K562 (cell line): ENCODE data around the gene CD93. TPM values are rescaled to one million over a fixed set of nuclear protein-coding genes. Genes with fewer than 3 reads are reported as not detected.
A peak's percentile ranks its signal among the peaks of the same experiment; 100 is the strongest.

Experiments
- ATAC-seq: fragments of 200-7000 bp; cut with Tn5 transposase; 3 replicates; pipeline ENCODE4 v1.9.1; 2020; ENCODE audit warnings: moderate library complexity
- BruUV-seq: library from RNA; stranded (reverse); fragments of 400-500 nt; replicated peaks from 2 replicates; lab custom pipeline; 2021; lab: Mats Ljungman, UMichigan
- CTCF ChIA-PET: fragments of 300-600 bp; formaldehyde crosslinking; extraction: SDS; loops from one replicate; lab custom pipeline; 2021; ENCODE audit warnings: low intra/inter-chr PET ratio; lab: Yijun Ruan, JAX
- POLR2A ChIA-PET: fragments of 300-600, 350-650 bp; sonication (Branson Sonifier 250); formaldehyde crosslinking; extraction: SDS; loops from one replicate; lab custom pipeline; 2021; ENCODE audit warnings: antibody characterized with exemption, inconsistent platforms; lab: Yijun Ruan, JAX
- DNase-seq, 4 experiments: peaks; one replicate each; pipeline versions ENCODE4 v3.0.0 to v3.0.0-alpha.2; 2011 to 2018; ENCODE audit warnings: low spot score in 3 of 4, mixed read lengths in 3 of 4; ENCODE audit errors: extremely low read depth in 1 of 4
- FAIRE-seq: peaks from 2 replicates; lab custom pipeline; 2011; peaks lifted over from hg19 to GRCh38; lab: Jason Lieb, UNC
- H2AFZ ChIP-seq: 2 replicates; pipeline ENCODE4 v1.6.0; 2011; ENCODE audit warnings: low read depth, low read length, control low read depth, inconsistent platforms
- H3K27ac ChIP-seq: fragments of 200-600 bp; 3 replicates; pipeline ENCODE4 v1.8.0; 2011; ENCODE audit warnings: low read depth, mild to moderate bottlenecking, control low read depth, inconsistent platforms, low read length, moderate library complexity, mixed read lengths; ENCODE audit errors: extremely low read depth
- H3K27me3 ChIP-seq, 2 experiments: fragments of 300-600 bp in 1 of 2; 2 replicates in 1 of 2; 3 replicates in 1 of 2; pipeline versions ENCODE4 v1.6.0 to v1.8.0; 2011; ENCODE audit warnings: inconsistent platforms in 2 of 2, low read length in 2 of 2, mild to moderate bottlenecking in 1 of 2, mixed read lengths in 1 of 2, moderate library complexity in 1 of 2; ENCODE audit not compliant: control insufficient read depth in 2 of 2, insufficient read depth in 2 of 2
- H3K36me3 ChIP-seq: fragments of 300-600 bp; 3 replicates; pipeline ENCODE4 v1.8.0; 2011; ENCODE audit warnings: mild to moderate bottlenecking, low read length, inconsistent platforms; ENCODE audit not compliant: control insufficient read depth, insufficient read depth
- H3K4me1 ChIP-seq, 2 experiments: fragments of 200-600 bp in 1 of 2; replicated peaks in 1 of 2; 2 replicates in 1 of 2; 3 replicates in 1 of 2; pipeline versions ENCODE4 v1.5.1 to v1.8.0; 2011; ENCODE audit warnings: inconsistent platforms in 2 of 2, low read length in 2 of 2, mild to moderate bottlenecking in 1 of 2, mixed read lengths in 1 of 2, moderate library complexity in 1 of 2; ENCODE audit not compliant: control insufficient read depth in 2 of 2, insufficient read depth in 2 of 2
- H3K4me2 ChIP-seq: 2 replicates; pipeline ENCODE4 v1.6.1; 2011; ENCODE audit warnings: low read length, control low read depth, inconsistent platforms, mixed read lengths; ENCODE audit not compliant: insufficient read depth
- H3K4me3 ChIP-seq: fragments of 200-600 bp; sonication (generic), shearing (Covaris generic); 2 replicates; pipeline ENCODE4 v1.5.1; 2016; ENCODE audit warnings: control low read depth, inconsistent platforms
- H3K79me2 ChIP-seq: fragments of 200-600 bp; 3 replicates; pipeline ENCODE4 v1.8.0; 2011; ENCODE audit warnings: low read length, inconsistent platforms; ENCODE audit not compliant: control insufficient read depth, insufficient read depth
- H3K9ac ChIP-seq, 2 experiments: 2 replicates each; pipeline versions ENCODE4 v1.6.0 to v1.6.1; 2011; ENCODE audit warnings: low read depth in 2 of 2, low read length in 2 of 2, control low read depth in 1 of 2, inconsistent platforms in 1 of 2, mild to moderate bottlenecking in 1 of 2, mixed read lengths in 1 of 2; ENCODE audit not compliant: insufficient read depth in 1 of 2
- H3K9me1 ChIP-seq: one replicate; pipeline ENCODE4 v1.6.0; 2011; ENCODE audit warnings: inconsistent platforms, mild to moderate bottlenecking, low read length, moderate library complexity; ENCODE audit not compliant: control insufficient read depth, insufficient read depth
- H3K9me3 ChIP-seq: replicated peaks from 2 replicates; pipeline ENCODE4 v1.5.1; 2011; ENCODE audit warnings: low read depth, low read length, inconsistent platforms; ENCODE audit not compliant: control insufficient read depth, insufficient read depth
- H4K20me1 ChIP-seq: replicated peaks from 2 replicates; pipeline ENCODE4 v1.6.1; 2011; ENCODE audit warnings: low read length, inconsistent platforms, mixed read lengths; ENCODE audit not compliant: control insufficient read depth, insufficient read depth
- ARID2 ChIP-seq: fragments of 450-650 bp; IDR thresholded peaks from 2 replicates; pipeline ENCODE4 v1.6.1; 2017; ENCODE audit warnings: antibody characterized with exemption, mild to moderate bottlenecking
- CBX2 ChIP-seq: fragments of 200-600 bp; sonication (generic); IDR thresholded peaks from one replicate; pipeline ENCODE4 v1.6.1; 2012; ENCODE audit warnings: mild to moderate bottlenecking, low read length, inconsistent platforms; ENCODE audit not compliant: insufficient read depth, poor library complexity, severe bottlenecking
- E2F5 ChIP-seq: sonication (generic); formaldehyde crosslinking; IDR thresholded peaks from 2 replicates; pipeline ENCODE4 v1.8.0; 2022; ENCODE audit warnings: mild to moderate bottlenecking, missing genetic modification reagents
- HDAC1 ChIP-seq, 2 experiments: fragments of 450-650 bp; IDR thresholded peaks; 2 replicates each; pipeline ENCODE4 v1.6.1; 2016 to 2017; ENCODE audit warnings: inconsistent platforms in 1 of 2, mild to moderate bottlenecking in 1 of 2, moderate library complexity in 1 of 2
- RBM25 ChIP-seq: fragments of 200-400 bp; formaldehyde crosslinking; IDR thresholded peaks from 2 replicates; pipeline ENCODE4 v1.6.1; 2018; ENCODE audit warnings: low read length, low read depth, moderate library complexity; ENCODE audit not compliant: severe bottlenecking
- SRSF9 ChIP-seq: fragments of 200-400 bp; formaldehyde crosslinking; IDR thresholded peaks from 2 replicates; pipeline ENCODE4 v1.6.1; 2017; ENCODE audit warnings: low read depth, low read length, borderline replicate concordance
- ZBED1 ChIP-seq: IDR thresholded peaks from 2 replicates; pipeline ENCODE4 v1.6.1; 2014
- ZNF561 ChIP-seq: fragments of 450-650 bp; formaldehyde crosslinking; conservative IDR thresholded peaks from 2 replicates; pipeline ENCODE4 v1.4.0; 2020; ENCODE audit warnings: mild to moderate bottlenecking, moderate library complexity
- WGBS: fragments of 100-300 bp; shearing (Covaris generic); methylation state at CpG from one replicate; pipeline ENCODE4 v1.1.6; 2016; ENCODE audit warnings: low coverage, mixed read lengths; ENCODE audit not compliant: insufficient coverage; ENCODE audit errors: missing lambda C conversion rate; 5-methylcytosine and 5-hydroxymethylcytosine counted together
- in situ Hi-C: fragments of 300-500 bp; cut with MboI; formaldehyde crosslinking; loops from 4 replicates; pipeline ENCODE4 v1.15.0; 2018; ENCODE audit warnings: inconsistent platforms, mixed read lengths
- intact Hi-C: fragments of 100-400 bp; cut with micrococcal nuclease; formaldehyde crosslinking; loops from 2 replicates; pipeline ENCODE4 v1.14.2; 2022
- polyA plus RNA-seq, 8 experiments: library from polyadenylated mRNA; depleted of rRNA in 4 of 8; stranded (reverse) in 5 of 8; unstranded in 3 of 8; fragments of >200 nt; fragmentation: Nextera tagmentation in 2 of 8; fragmentation: Illumina TruSeq in 1 of 8; extraction: Ambion mirVana in 2 of 8; extraction: Trizol in 1 of 8; gene quantifications; 2 replicates each; pipeline versions ENCODE4 v1.2.1 to v1.2.3, GENCODE V29; 2011 to 2014; ENCODE audit warnings: inconsistent platforms in 1 of 8, missing spikeins in 1 of 8
- total RNA-seq, 7 experiments: library from RNA; depleted of rRNA in 6 of 7; stranded (reverse); fragments of >200 nt in 6 of 7; fragmentation: Illumina TruSeq in 2 of 7; extraction: Trizol in 2 of 7; gene quantifications; 2 replicates each; pipeline versions ENCODE4 v1.2.1 to v1.2.3, GENCODE V29; 2011 to 2021; ENCODE audit warnings: low replicate concordance in 1 of 7

The CD93 gene
- total and polyA plus RNA-seq, 9 of the 15 experiments (the other 6 are each of a cell fraction or from before 2014, with no cell fraction given), result 0.03 to 0.20 (median 0.05) TPM

DNA sequence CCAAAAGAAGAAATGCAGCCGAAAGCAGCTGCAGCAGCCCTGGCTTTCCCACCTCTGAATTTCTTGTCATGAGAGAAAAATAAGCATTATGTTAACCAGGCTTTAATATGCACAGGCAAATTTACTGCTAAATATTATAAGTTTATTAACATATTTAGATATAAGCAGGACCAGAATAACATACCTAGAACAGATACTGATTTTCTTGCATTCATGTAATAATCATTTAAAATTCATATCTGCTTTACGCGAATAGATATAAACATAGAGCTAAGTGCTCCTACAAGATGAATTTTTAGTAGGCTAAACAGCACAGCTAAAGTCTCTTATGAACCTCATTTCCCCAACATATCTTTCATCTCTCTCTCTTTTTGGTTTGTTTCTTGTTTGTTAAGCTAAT, 14.7 kb downstream of the CD93 start:
- Histone ChIP-seq H3K4me3 (no peak overlapping the region), H3K4me1 (no peaks in the 10 kb centered on the region), H3K27ac (no peak overlapping the region), H4K20me1 (no peaks in the 10 kb centered on the region), H3K9me3 (no peaks in the 10 kb centered on the region), H3K27me3 (no peaks in the 10 kb centered on the region), H3K9ac (no peak overlapping the region), H2AFZ (no peak overlapping the region), H3K4me2 (no peak overlapping the region), H3K36me3 (no peaks in the 10 kb centered on the region), H3K79me2 (no peaks in the 10 kb centered on the region), H3K9me1 (no peaks in the 10 kb centered on the region)
- in situ Hi-C loops, result no loop called here
- intact Hi-C loops, result no loop called here
- FAIRE-seq (no peak), ATAC-seq (no peak), DNase-seq (no peak)
- BruUV-seq, result no TSS peak
- 53% methylated on average over 3 of the region's 3 CpGs for WGBS
- ChIA-PET POLR2A (interaction anchor here (0.8 kb wide), 1 partner anchor 14 kb away, joined by 3 read pairs; no protein-coding TSS in a partner anchor), CTCF (no interaction called here)
- TF ChIP-seq ARID2, result no peak
- no peak for TF ChIP-seq CBX2
- TF ChIP-seq SRSF9, result no peak
- no peak for TF ChIP-seq ZNF561 (CRISPR knock-in tag)
- TF ChIP-seq HDAC1 (IDR thresholded peaks at IDR 0.05), result no peak

DNA sequence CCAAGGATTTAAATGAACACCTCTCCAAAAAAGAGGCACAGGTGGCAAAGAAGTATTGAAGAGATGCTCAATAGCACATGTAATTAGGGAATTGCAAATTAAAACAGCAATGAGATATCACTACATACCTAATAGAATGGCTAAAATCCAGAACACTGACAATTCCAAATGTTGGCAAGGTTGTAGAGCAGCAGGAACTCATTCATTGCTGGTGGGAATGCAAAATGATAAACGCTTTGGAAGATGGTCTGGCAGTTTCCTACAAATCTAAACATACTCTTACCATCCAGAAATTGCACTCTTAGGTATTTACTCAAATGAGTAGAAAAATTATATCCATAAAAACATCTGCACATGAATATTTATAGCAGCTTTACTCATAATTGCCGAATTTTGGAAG, 17.0 kb downstream of the CD93 start:
- ChIA-PET POLR2A (interaction anchor here (0.7 kb wide), 1 partner anchor 55 kb away, joined by 3 read pairs; no protein-coding TSS in a partner anchor), CTCF (no interaction called here)
- Histone ChIP-seq H3K4me2 (no peak overlapping the region), H3K4me3 (no peak overlapping the region), H4K20me1 (no peaks in the 10 kb centered on the region), H3K27ac (no peak overlapping the region), H2AFZ (no peak overlapping the region), H3K9ac (no peak overlapping the region), H3K9me1 (no peaks in the 10 kb centered on the region), H3K79me2 (no peaks in the 10 kb centered on the region), H3K27me3 (no peaks in the 10 kb centered on the region), H3K36me3 (no peaks in the 10 kb centered on the region), H3K9me3 (no peaks in the 10 kb centered on the region), H3K4me1 (no peaks in the 10 kb centered on the region)
- in situ Hi-C loops, result no loop called here
- BruUV-seq, result no TSS peak
- ATAC-seq (no peak), FAIRE-seq (no peak), DNase-seq (no peak)
- TF ChIP-seq RBM25, result peak; percentile 23
- no peak for TF ChIP-seq E2F5
- no peak for TF ChIP-seq ZBED1
- intact Hi-C loops, result no loop called here
- 7% methylated on average over 2 of the region's 2 CpGs for WGBS
